ENCODE measurements around the gene RAB40B. TPM values are rescaled to one million over a fixed set of nuclear protein-coding genes. Genes with fewer than 3 reads are reported as not detected.

Gene RAB40B
- total and polyA plus RNA-seq, 2 of the 4 experiments (the other 2 are of a cell fraction): 14.9 to 20.0 TPM

DNA sequence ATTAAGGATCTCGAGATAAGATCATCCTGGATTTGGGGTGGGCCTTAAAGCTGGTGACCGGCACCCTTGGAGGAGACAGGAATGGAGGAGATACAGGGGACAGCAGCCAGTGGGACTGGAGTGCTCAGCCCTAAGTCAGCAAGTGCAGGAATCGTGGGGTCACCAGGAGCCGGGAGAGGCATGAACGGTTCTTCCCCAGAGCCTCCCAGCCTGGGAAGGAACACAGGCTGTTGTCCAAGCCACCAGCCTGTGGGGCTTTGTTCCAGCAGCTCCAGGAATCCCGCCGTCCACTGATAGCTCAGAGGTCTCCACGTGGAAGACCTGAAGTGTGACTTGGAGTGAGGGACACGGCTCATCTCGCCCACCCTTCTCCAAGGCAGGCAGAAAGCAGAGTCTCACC lies 47.8 kb downstream of the RAB40B start:
- H2BK5ac ChIP-seq (ENCODE audit: low read depth, low read length, poor library complexity, severe bottlenecking): no peak overlapping the region
- peak overlapping the region; percentile 48 for H2AFZ ChIP-seq (replicated peaks; ENCODE audit: low read length, poor library complexity)
- no CpG with 5 or more reads among the region's 10 CpGs for WGBS, 2 experiments (ENCODE audit: extremely low coverage in 2 of 2, insufficient read length in 1 of 2)
- no peaks in the 10 kb centered on the region for H3K36me3 ChIP-seq (ENCODE audit: control insufficient read depth, insufficient read depth, low read length)
- peaks cover 4% of the 10 kb centered on the region for H3K9me1 ChIP-seq (ENCODE audit: insufficient read depth, low read length)
- ChIA-PET POLR2A (ENCODE audit: unreplicated experiment) (interaction anchor here (0.5 kb wide), 1 partner anchor 16 kb away, joined by 3 read pairs; no protein-coding TSS in a partner anchor), CTCF (no interaction called here)
- no peak for TF ChIP-seq BHLHE40 (IDR thresholded peaks at IDR 0.05; ENCODE audit: low read depth, low read length)
- no peak overlapping the region for H3K4ac ChIP-seq (ENCODE audit: low read depth, low read length)
- H3K4me3 ChIP-seq (ENCODE audit: insufficient read depth, low read depth, low read length): no peak overlapping the region
- H3K27ac ChIP-seq (ENCODE audit: insufficient read depth, low read length): no peak overlapping the region
- H2BK120ac ChIP-seq (ENCODE audit: low read depth, low read length): no peak overlapping the region
- no peak overlapping the region for H3K4me2 ChIP-seq (ENCODE audit: low read depth, low read length)
- no peak overlapping the region for H3K14ac ChIP-seq (replicated peaks; ENCODE audit: low read depth, low read length)
- peaks cover 22% of the 10 kb centered on the region for H4K20me1 ChIP-seq (ENCODE audit: insufficient read depth, low read length)
- no peaks in the 10 kb centered on the region for H3K27me3 ChIP-seq (ENCODE audit: control insufficient read depth, insufficient read depth, low read length)
- H3K9me3 ChIP-seq (ENCODE audit: control insufficient read depth, insufficient read depth, low read length): no peaks in the 10 kb centered on the region
- in situ Hi-C loops (cut with MboI; ENCODE audit: low sequenced_read_pairs) (no loop called here), dilution Hi-C loops (cut with HindIII; ENCODE audit: low sequenced_read_pairs, unreplicated experiment) (no loop called here), intact Hi-C loops (cut with micrococcal nuclease) (no loop called here)
- no peak overlapping the region for H4K91ac ChIP-seq (ENCODE audit: insufficient read depth, low read depth, low read length)
- H2BK20ac ChIP-seq (ENCODE audit: low read depth, low read length): no peak overlapping the region
- H2AK9ac ChIP-seq (replicated peaks; ENCODE audit: low read depth, low read length, poor library complexity): no peak overlapping the region
- peaks cover 5% of the 10 kb centered on the region; the same call in 1 of the 2 replicates for H3K4me1 ChIP-seq (ENCODE audit: control insufficient read depth, insufficient read depth, low read length)
- H4K5ac ChIP-seq (ENCODE audit: low read depth, low read length): no peak overlapping the region
- H3K23ac ChIP-seq (ENCODE audit: low read depth, low read length): no peak overlapping the region
- H3K79me1 ChIP-seq (ENCODE audit: low read depth in 1 of 2, low read length in 2 of 2): peaks cover 3 to 13% of the 10 kb centered on the region in 2 experiments; a peak in 3 of 4 replicates
- H2BK15ac ChIP-seq (ENCODE audit: low read depth, low read length): no peak overlapping the region
- H2AK5ac ChIP-seq (ENCODE audit: low read depth, low read length): no peak overlapping the region
- H3K18ac ChIP-seq (ENCODE audit: low read depth, low read length): no peak overlapping the region
- DNase-seq (no peak), ATAC-seq (ENCODE audit: low read depth) (no peak)
- BruUV-seq (replicated peaks): no TSS peak
- H3K9ac ChIP-seq (ENCODE audit: low read depth, low read length): no peak overlapping the region
- no peak overlapping the region for H3K56ac ChIP-seq (ENCODE audit: extremely low read depth, insufficient read depth, low read length)
- no peak overlapping the region for H4K8ac ChIP-seq (ENCODE audit: low read depth in 2 of 2, low read length in 2 of 2)
